GM21576 (cell line): ENCODE measurements around the gene OR2V2.

ENCODE experiments used
- ATAC-seq: cut with Tn5 transposase; IDR thresholded peaks from one replicate; pipeline ENCODE4 v1.9.1; 2021; ENCODE audit warnings: mild to moderate bottlenecking, moderate library complexity; ENCODE audit not compliant: unreplicated experiment

OR2V2 gene

GRCh38 chr5:181205761-181206649 lies 58.6 kb downstream of the OR2V2 start:
- no peak for ATAC-seq

- peak; percentile 30 for ATAC-seq
Measured at GRCh38 chr5:181207214-181207959, 60.0 kb downstream of the OR2V2 start.

GRCh38 chr5:181207960-181208253 lies 60.5 kb downstream of the OR2V2 start:
- no peak for ATAC-seq
